ENCODE measurements around the gene ADAM15. TPM values are rescaled to one million over a fixed set of nuclear protein-coding genes. Genes with fewer than 3 reads are reported as not detected.

ADAM15 gene
- total and polyA plus RNA-seq, 2 of the 8 experiments (the other 6 are each of a cell fraction or from before 2014, with no cell fraction given), result 32.9 to 37.6 TPM

DNA sequence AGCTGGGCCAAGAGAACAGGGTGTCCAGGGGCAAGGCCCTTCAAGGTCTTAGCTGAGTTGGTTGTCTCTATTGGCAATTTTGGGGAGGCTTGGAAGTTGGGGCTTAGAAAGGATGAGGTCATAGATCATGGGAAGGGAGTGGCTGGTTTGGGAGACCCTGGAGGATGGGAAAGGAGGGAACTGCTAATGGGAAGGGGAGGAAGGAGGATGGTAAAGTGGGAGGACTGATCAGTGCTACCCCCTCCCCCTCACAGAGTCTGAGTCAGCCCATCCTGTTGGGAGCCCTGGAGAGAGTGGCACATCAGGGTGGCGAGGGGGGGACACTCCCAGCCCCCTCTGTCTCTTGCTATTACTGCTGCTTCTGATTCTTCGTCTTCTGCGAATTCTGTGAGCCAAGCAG lies 17.5 kb downstream of the ADAM15 start:
- no peak overlapping the region for H3K56ac ChIP-seq (replicated peaks; ENCODE audit: insufficient read length, low read depth, low read length)
- H3K27ac ChIP-seq (ENCODE audit: low read depth, low read length), result no peak overlapping the region
- H2BK12ac ChIP-seq (ENCODE audit: low read depth, low read length), result no peak overlapping the region
- no peak overlapping the region for H3K14ac ChIP-seq (ENCODE audit: insufficient read length)
- H4K8ac ChIP-seq (ENCODE audit: extremely low read depth, insufficient read depth, low read length), result no peak overlapping the region
- ChIA-PET POLR2A (ENCODE audit: partially characterized antibody) (no interaction called here), CTCF (ENCODE audit: partially characterized antibody) (interaction anchor here (1.0 to 33.9 kb wide), 5 partner anchors 4 to 101 kb away, joined by 3 to 907 read pairs (median 169); partner anchors contain the start of genes ADAM15, EFNA3 and EFNA4)
- H2AK5ac ChIP-seq (ENCODE audit: low read depth, low read length), result no peak overlapping the region
- H3K23me2 ChIP-seq (ENCODE audit: low read depth, low read length), result peaks cover 16% of the 10 kb centered on the region
- no peak overlapping the region for H3K23ac ChIP-seq (ENCODE audit: insufficient read length)
- peaks cover 12 to 23% of the 10 kb centered on the region in 2 experiments for H4K20me1 ChIP-seq (replicated peaks in 1 of 2; ENCODE audit: control insufficient read depth in 1 of 2, insufficient read depth in 2 of 2, low read length in 2 of 2)
- H3K4me3 ChIP-seq (ENCODE audit: extremely low read depth in 1 of 4, insufficient read depth in 2 of 4, low read depth in 3 of 4, low read length in 4 of 4), result no peak overlapping the region
- peaks cover 0 to 7% (median 1%) of the 10 kb centered on the region in 4 experiments; a peak in 3 of 7 replicates for H3K27me3 ChIP-seq (replicated peaks in 1 of 4; ENCODE audit: control insufficient read depth in 3 of 4, extremely low read depth in 1 of 4, insufficient read depth in 3 of 4, low read length in 3 of 4)
- DNase-seq (ENCODE audit: low read depth in 1 of 2, low spot score in 2 of 2) (no peak), FAIRE-seq (no peak)
- 85% methylated on average over 3 of the region's 3 CpGs; no CpG with 5 or more reads in 1 of the 2 experiments for WGBS, 2 experiments (ENCODE audit: extremely low coverage in 1 of 2, insufficient coverage in 1 of 2, insufficient read length in 1 of 2, insufficient replicate concordance in 2 of 2, low coverage in 1 of 2, low lambda C conversion rate in 2 of 2, missing lambda C conversion rate in 1 of 2)
- H3K36me3 ChIP-seq (ENCODE audit: control insufficient read depth in 2 of 4, insufficient read depth in 4 of 4, low read length in 3 of 4), result peaks cover 0 to 12% (median 4%) of the 10 kb centered on the region in 4 experiments; a peak in 5 of 8 replicates
- no peak overlapping the region for H3K4me2 ChIP-seq (ENCODE audit: insufficient read depth in 1 of 2, low read depth in 2 of 2, low read length in 2 of 2)
- H2BK5ac ChIP-seq (ENCODE audit: low read depth, low read length), result no peak overlapping the region
- no peak overlapping the region for H3K9ac ChIP-seq (replicated peaks in 1 of 4; ENCODE audit: extremely low read depth in 1 of 4, low read depth in 3 of 4, low read length in 3 of 4)
- TF ChIP-seq CHD2 (IDR thresholded peaks at IDR 0.05; ENCODE audit: low read length) (no peak), FOSL1 (IDR thresholded peaks at IDR 0.05; ENCODE audit: insufficient read depth, low read depth, low read length) (no peak), CTBP2 (IDR thresholded peaks at IDR 0.05; ENCODE audit: borderline replicate concordance, insufficient read depth, insufficient read length, low read length) (no peak), EP300 (IDR thresholded peaks at IDR 0.05; ENCODE audit: borderline replicate concordance in 1 of 2, low read depth in 2 of 2, low read length in 2 of 2) (no peak), SP2 (IDR thresholded peaks at IDR 0.05; ENCODE audit: low read length) (no peak)
- H3K79me1 ChIP-seq (ENCODE audit: low read depth, low read length), result no peaks in the 10 kb centered on the region
- H2BK20ac ChIP-seq (ENCODE audit: low read length), result no peak overlapping the region
- H2AFZ ChIP-seq (ENCODE audit: low read length), result no peak overlapping the region
- peaks cover 0 to 15% of the 10 kb centered on the region in 2 experiments; a peak in 2 of 4 replicates for H3K79me2 ChIP-seq (ENCODE audit: control insufficient read depth in 1 of 2, insufficient read depth in 2 of 2, low read length in 2 of 2)
- no peak overlapping the region for H4K91ac ChIP-seq (replicated peaks; ENCODE audit: insufficient read length, low read length)
- H3K9me3 ChIP-seq (ENCODE audit: insufficient read depth in 2 of 2, low read depth in 1 of 2, low read length in 1 of 2), result no peaks in the 10 kb centered on the region
- H3K4ac ChIP-seq (replicated peaks; ENCODE audit: insufficient read length, low read depth, low read length), result no peak overlapping the region
- peaks cover 4 to 36% (median 20%) of the 10 kb centered on the region in 4 experiments for H3K4me1 ChIP-seq (replicated peaks in 1 of 4; ENCODE audit: control insufficient read depth in 3 of 4, insufficient read depth in 4 of 4, low read length in 3 of 4)
- H4K5ac ChIP-seq (ENCODE audit: insufficient read length, low read depth, low read length), result no peak overlapping the region
- no peak overlapping the region for H2BK15ac ChIP-seq (ENCODE audit: low read length)
- H2BK120ac ChIP-seq (replicated peaks; ENCODE audit: low read depth, low read length), result no peak overlapping the region
- H3K18ac ChIP-seq (ENCODE audit: extremely low read depth, low read length), result no peak overlapping the region

Data from H1 (cell line).